ENCODE measurements around the gene FBL.

FBL gene

GRCh38 chr19:39847525-39847924, 1.3 kb upstream of the FBL start:
- no peak overlapping the region for H3K27ac ChIP-seq (ENCODE audit: low read depth, low read length)
- no peaks in the 10 kb centered on the region for H3K27me3 ChIP-seq (ENCODE audit: control insufficient read depth, insufficient read depth, low read length)
- H3K4me1 ChIP-seq (ENCODE audit: control insufficient read depth, insufficient read depth, low read length) = peaks cover 11% of the 10 kb centered on the region
- H3K4me3 ChIP-seq (ENCODE audit: low read length) = no peak overlapping the region
- no peak overlapping the region for H3K9ac ChIP-seq (ENCODE audit: low read length)
- no peaks in the 10 kb centered on the region for H3K36me3 ChIP-seq (ENCODE audit: control insufficient read depth, insufficient read depth, low read length)

GRCh38 chr19:39846678-39847486, 703 bp upstream of the FBL start:
- H3K4me1 ChIP-seq (ENCODE audit: control insufficient read depth, insufficient read depth, low read length) = peaks cover 11% of the 10 kb centered on the region
- no peaks in the 10 kb centered on the region for H3K36me3 ChIP-seq (ENCODE audit: control insufficient read depth, insufficient read depth, low read length)
- H3K9ac ChIP-seq (ENCODE audit: low read length) = peak overlapping the region; percentile 57
- H3K27me3 ChIP-seq (ENCODE audit: control insufficient read depth, insufficient read depth, low read length) = no peaks in the 10 kb centered on the region
- H3K4me3 ChIP-seq (ENCODE audit: low read length) = peak overlapping the region; percentile 81
- peak overlapping the region; percentile 87 for H3K27ac ChIP-seq (ENCODE audit: low read depth, low read length)

- no peaks in the 10 kb centered on the region for H3K27me3 ChIP-seq (ENCODE audit: control insufficient read depth, insufficient read depth, low read length)
- H3K4me1 ChIP-seq (ENCODE audit: control insufficient read depth, insufficient read depth, low read length) = peaks cover 11% of the 10 kb centered on the region
- peak overlapping the region; percentile 58 for H3K9ac ChIP-seq (ENCODE audit: low read length)
- peak overlapping the region; percentile 95 for H3K4me3 ChIP-seq (ENCODE audit: low read length)
- H3K36me3 ChIP-seq (ENCODE audit: control insufficient read depth, insufficient read depth, low read length) = no peaks in the 10 kb centered on the region
- H3K27ac ChIP-seq (ENCODE audit: low read depth, low read length) = no peak overlapping the region
Measured at GRCh38 chr19:39845584-39845932, 621 bp downstream of the FBL start.

- Histone ChIP-seq H3K27me3 (ENCODE audit: control insufficient read depth, insufficient read depth, low read length) (no peaks in the 10 kb centered on the region), H3K36me3 (ENCODE audit: control insufficient read depth, insufficient read depth, low read length) (peaks cover under 1% of the 10 kb centered on the region), H3K4me1 (ENCODE audit: control insufficient read depth, insufficient read depth, low read length) (peaks cover 11% of the 10 kb centered on the region), H3K9ac (ENCODE audit: low read length) (peak overlapping the region; percentile 58), H3K4me3 (ENCODE audit: low read length) (peak overlapping the region; percentile 95), H3K27ac (ENCODE audit: low read depth, low read length) (no peak overlapping the region)
Measured at GRCh38 chr19:39845172-39845571, 1.0 kb downstream of the FBL start.

GRCh38 chr19:39843919-39844793, 2.0 kb downstream of the FBL start:
- no peak overlapping the region for H3K9ac ChIP-seq (ENCODE audit: low read length)
- no peaks in the 10 kb centered on the region for H3K27me3 ChIP-seq (ENCODE audit: control insufficient read depth, insufficient read depth, low read length)
- peaks cover 11% of the 10 kb centered on the region for H3K4me1 ChIP-seq (ENCODE audit: control insufficient read depth, insufficient read depth, low read length)

GRCh38 chr19:39842693-39843435, 3.3 kb downstream of the FBL start:
- Histone ChIP-seq H3K27me3 (ENCODE audit: control insufficient read depth, insufficient read depth, low read length) (no peaks in the 10 kb centered on the region), H3K4me1 (ENCODE audit: control insufficient read depth, insufficient read depth, low read length) (peaks cover 11% of the 10 kb centered on the region), H3K36me3 (ENCODE audit: control insufficient read depth, insufficient read depth, low read length) (peaks cover 20% of the 10 kb centered on the region), H3K4me3 (ENCODE audit: low read length) (no peak overlapping the region), H3K9ac (ENCODE audit: low read length) (no peak overlapping the region), H3K27ac (ENCODE audit: low read depth, low read length) (no peak overlapping the region)

More at GRCh38 chr19:39843919-39844793, 2.0 kb downstream of the FBL start:
- peaks cover 8% of the 10 kb centered on the region for H3K36me3 ChIP-seq (ENCODE audit: control insufficient read depth, insufficient read depth, low read length)
- no peak overlapping the region for H3K4me3 ChIP-seq (ENCODE audit: low read length)
- no peak overlapping the region for H3K27ac ChIP-seq (ENCODE audit: low read depth, low read length)

GRCh38 chr19:39841041-39841440, 5.1 kb downstream of the FBL start:
- H3K4me1 ChIP-seq (ENCODE audit: control insufficient read depth, insufficient read depth, low read length) = peaks cover 11% of the 10 kb centered on the region
- H3K9ac ChIP-seq (ENCODE audit: low read length) = no peak overlapping the region
- no peak overlapping the region for H3K4me3 ChIP-seq (ENCODE audit: low read length)
- no peak overlapping the region for H3K27ac ChIP-seq (ENCODE audit: low read depth, low read length)
- no peaks in the 10 kb centered on the region for H3K27me3 ChIP-seq (ENCODE audit: control insufficient read depth, insufficient read depth, low read length)
- H3K36me3 ChIP-seq (ENCODE audit: control insufficient read depth, insufficient read depth, low read length) = peaks cover 33% of the 10 kb centered on the region

- Histone ChIP-seq H3K4me3 (ENCODE audit: low read length) (no peak overlapping the region), H3K27ac (ENCODE audit: low read depth, low read length) (no peak overlapping the region), H3K9ac (ENCODE audit: low read length) (no peak overlapping the region)
Measured at GRCh38 chr19:39840492-39840891, 5.7 kb downstream of the FBL start.

GRCh38 chr19:39839678-39840327, 6.4 kb downstream of the FBL start:
- H3K27ac ChIP-seq (ENCODE audit: low read depth, low read length) = no peak overlapping the region
- H3K27me3 ChIP-seq (ENCODE audit: control insufficient read depth, insufficient read depth, low read length) = no peaks in the 10 kb centered on the region
- peaks cover 5% of the 10 kb centered on the region for H3K4me1 ChIP-seq (ENCODE audit: control insufficient read depth, insufficient read depth, low read length)
- no peak overlapping the region for H3K4me3 ChIP-seq (ENCODE audit: low read length)
- H3K9ac ChIP-seq (ENCODE audit: low read length) = no peak overlapping the region
- peaks cover 38% of the 10 kb centered on the region for H3K36me3 ChIP-seq (ENCODE audit: control insufficient read depth, insufficient read depth, low read length)

More at GRCh38 chr19:39840492-39840891, 5.7 kb downstream of the FBL start:
- H3K27me3 ChIP-seq (ENCODE audit: control insufficient read depth, insufficient read depth, low read length) = no peaks in the 10 kb centered on the region
- peaks cover 38% of the 10 kb centered on the region for H3K36me3 ChIP-seq (ENCODE audit: control insufficient read depth, insufficient read depth, low read length)
- H3K4me1 ChIP-seq (ENCODE audit: control insufficient read depth, insufficient read depth, low read length) = peaks cover 11% of the 10 kb centered on the region

- peaks cover 3% of the 10 kb centered on the region for H3K4me1 ChIP-seq (ENCODE audit: control insufficient read depth, insufficient read depth, low read length)
- no peaks in the 10 kb centered on the region for H3K27me3 ChIP-seq (ENCODE audit: control insufficient read depth, insufficient read depth, low read length)
- no peak overlapping the region for H3K27ac ChIP-seq (ENCODE audit: low read depth, low read length)
- no peak overlapping the region for H3K9ac ChIP-seq (ENCODE audit: low read length)
- no peak overlapping the region for H3K4me3 ChIP-seq (ENCODE audit: low read length)
- H3K36me3 ChIP-seq (ENCODE audit: control insufficient read depth, insufficient read depth, low read length) = peaks cover 38% of the 10 kb centered on the region
Measured at GRCh38 chr19:39838569-39838968, 7.6 kb downstream of the FBL start.

- peaks cover 3% of the 10 kb centered on the region for H3K4me1 ChIP-seq (ENCODE audit: control insufficient read depth, insufficient read depth, low read length)
- H3K27me3 ChIP-seq (ENCODE audit: control insufficient read depth, insufficient read depth, low read length) = no peaks in the 10 kb centered on the region
- peaks cover 38% of the 10 kb centered on the region for H3K36me3 ChIP-seq (ENCODE audit: control insufficient read depth, insufficient read depth, low read length)
- H3K27ac ChIP-seq (ENCODE audit: low read depth, low read length) = no peak overlapping the region
- H3K4me3 ChIP-seq (ENCODE audit: low read length) = no peak overlapping the region
- no peak overlapping the region for H3K9ac ChIP-seq (ENCODE audit: low read length)
Measured at GRCh38 chr19:39837978-39838377, 8.2 kb downstream of the FBL start.
